Mucosa of descending colon (tissue), 3 donors: Measurements from ENCODE around the gene TMEM164. TPM values are rescaled to one million over a fixed set of nuclear protein-coding genes. Genes with fewer than 3 reads are reported as not detected.
A peak's percentile ranks its signal among the peaks of the same experiment; 100 is the strongest.

ENCODE experiments used
- ATAC-seq: fragments of 200-7000 bp; cut with Tn5 transposase; one replicate; pipeline ENCODE4 v1.9.1; 2020; ENCODE audit warnings: mild to moderate bottlenecking, moderate library complexity
- DNase-seq, 3 donors: peaks; one replicate each; pipeline ENCODE4 v3.0.0-alpha.2; 2020
- H3K36me3 ChIP-seq: fragments of 200-600 bp; one replicate; pipeline ENCODE4 v1.8.0; 2021; ENCODE audit warnings: low read depth, mild to moderate bottlenecking
- H3K4me1 ChIP-seq: fragments of 200-600 bp; one replicate; pipeline ENCODE4 v1.8.0; 2021; ENCODE audit warnings: low read depth, mild to moderate bottlenecking
- H3K4me3 ChIP-seq: fragments of 200-600 bp; one replicate; pipeline ENCODE4 v1.8.0; 2021; ENCODE audit warnings: mild to moderate bottlenecking
- H3K9me3 ChIP-seq: fragments of 200-600 bp; one replicate; pipeline ENCODE4 v1.8.0; 2021; ENCODE audit warnings: mild to moderate bottlenecking
- intact Hi-C, 2 donors: fragments of 100-400 bp; cut with DNase I in 1 of 2; cut with micrococcal nuclease in 1 of 2; formaldehyde crosslinking; loops; one replicate each; pipeline versions ENCODE4 v1.11.0 to v1.11.1; 2022; cut with DNase I, micrococcal nuclease
- total RNA-seq, 3 donors: library from RNA; stranded (reverse); fragmentation: NEBNext Ultra II Directional in 2 of 3; extraction: Animal tissue kit (Norgen Biotek cat#: 25700) in 2 of 3; gene quantifications; one replicate each; pipeline versions ENCODE4 v1.2.1 to v1.2.4, GENCODE V29; 2021 to 2023
- TF ChIP-seq, protein P1 (sequence below): fragments of 200-600 bp; IDR thresholded peaks from one replicate; pipeline ENCODE4 v1.8.0; 2022; ENCODE audit warnings: antibody characterized with exemption, mild to moderate bottlenecking
- donor health status: DM: no; HTN: no; CAD: no; lungs with moderate emphysema.
- donor health status: DM: no; HTN: no; CAD: no.
- donor health status: DM: no; HTN: yes; CAD: no.

Gene TMEM164
- total RNA-seq, 3 donors from 2014 or later = 58.6 to 103 (median 95.4) TPM

- no peak for ATAC-seq
- intact Hi-C loops = no loop called here
- Histone ChIP-seq H3K36me3 (no peaks in the 10 kb centered on the region), H3K4me3 (no peak overlapping the region), H3K9me3 (no peaks in the 10 kb centered on the region), H3K4me1 (no peaks in the 10 kb centered on the region)
- TF ChIP-seq, protein P1, sequence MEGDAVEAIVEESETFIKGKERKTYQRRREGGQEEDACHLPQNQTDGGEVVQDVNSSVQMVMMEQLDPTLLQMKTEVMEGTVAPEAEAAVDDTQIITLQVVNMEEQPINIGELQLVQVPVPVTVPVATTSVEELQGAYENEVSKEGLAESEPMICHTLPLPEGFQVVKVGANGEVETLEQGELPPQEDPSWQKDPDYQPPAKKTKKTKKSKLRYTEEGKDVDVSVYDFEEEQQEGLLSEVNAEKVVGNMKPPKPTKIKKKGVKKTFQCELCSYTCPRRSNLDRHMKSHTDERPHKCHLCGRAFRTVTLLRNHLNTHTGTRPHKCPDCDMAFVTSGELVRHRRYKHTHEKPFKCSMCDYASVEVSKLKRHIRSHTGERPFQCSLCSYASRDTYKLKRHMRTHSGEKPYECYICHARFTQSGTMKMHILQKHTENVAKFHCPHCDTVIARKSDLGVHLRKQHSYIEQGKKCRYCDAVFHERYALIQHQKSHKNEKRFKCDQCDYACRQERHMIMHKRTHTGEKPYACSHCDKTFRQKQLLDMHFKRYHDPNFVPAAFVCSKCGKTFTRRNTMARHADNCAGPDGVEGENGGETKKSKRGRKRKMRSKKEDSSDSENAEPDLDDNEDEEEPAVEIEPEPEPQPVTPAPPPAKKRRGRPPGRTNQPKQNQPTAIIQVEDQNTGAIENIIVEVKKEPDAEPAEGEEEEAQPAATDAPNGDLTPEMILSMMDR = no peak
- no peak for DNase-seq
Measured at GRCh38 chrX:110086162-110086915, 83.4 kb downstream of the TMEM164 start.

GRCh38 chrX:110086916-110087484 is 84.1 kb downstream of the TMEM164 start:
- H3K4me1 ChIP-seq = no peaks in the 10 kb centered on the region
- no peaks in the 10 kb centered on the region for H3K36me3 ChIP-seq
- DNase-seq = no peak
- TF ChIP-seq, protein P1 = no peak
- no peaks in the 10 kb centered on the region for H3K9me3 ChIP-seq
- H3K4me3 ChIP-seq = no peak overlapping the region
- intact Hi-C loops = no loop called here
- ATAC-seq = peak; percentile 87

- ATAC-seq (peak; percentile 87), DNase-seq (no peak)
- H3K4me3 ChIP-seq = no peak overlapping the region
- intact Hi-C loops = no loop called here
- TF ChIP-seq, protein P1 = no peak
- no peaks in the 10 kb centered on the region for H3K4me1 ChIP-seq
- no peaks in the 10 kb centered on the region for H3K36me3 ChIP-seq
- H3K9me3 ChIP-seq = no peaks in the 10 kb centered on the region
Measured at GRCh38 chrX:110087485-110088356, 84.8 kb downstream of the TMEM164 start.

- ATAC-seq (peak; percentile 28), DNase-seq (peak in 1 of 3 donors; percentile 9)
- Histone ChIP-seq H3K36me3 (no peaks in the 10 kb centered on the region), H3K4me1 (no peaks in the 10 kb centered on the region), H3K4me3 (no peak overlapping the region), H3K9me3 (no peaks in the 10 kb centered on the region)
- TF ChIP-seq, protein P1 = no peak
- intact Hi-C loops = no loop called here
Measured at GRCh38 chrX:110089656-110090403, 86.9 kb downstream of the TMEM164 start.

- Histone ChIP-seq H3K9me3 (no peaks in the 10 kb centered on the region), H3K4me1 (no peaks in the 10 kb centered on the region), H3K4me3 (no peak overlapping the region), H3K36me3 (no peaks in the 10 kb centered on the region)
- intact Hi-C loops = no loop called here
- ATAC-seq (no peak), DNase-seq (no peak)
- TF ChIP-seq, protein P1 = no peak
Measured at GRCh38 chrX:110097920-110098319, 95.0 kb downstream of the TMEM164 start.
